Type B pancreatic cell (in vitro differentiated cells): ENCODE data around the gene TMEM143. TPM values are rescaled to one million over a fixed set of nuclear protein-coding genes. Genes with fewer than 3 reads are reported as not detected.

Experiments used
- DNase-seq: peaks from one replicate; pipeline ENCODE4 v3.0.0; 2021; ENCODE audit warnings: mixed read lengths; ENCODE audit not compliant: unreplicated experiment; ENCODE audit errors: extremely low spot score
- H3K27ac Mint-ChIP-seq: 2 replicates; pipeline ENCODE4 v1.8.0; 2021; ENCODE audit warnings: mild to moderate bottlenecking, mixed read lengths
- H3K27me3 Mint-ChIP-seq: 2 replicates; pipeline ENCODE4 v1.8.0; 2021; ENCODE audit warnings: mixed read lengths
- H3K36me3 Mint-ChIP-seq: 2 replicates; pipeline ENCODE4 v1.8.0; 2021; ENCODE audit warnings: mixed read lengths
- H3K4me1 Mint-ChIP-seq: one replicate; pipeline ENCODE4 v1.8.0; 2021; ENCODE audit warnings: mixed read lengths; ENCODE audit not compliant: unreplicated experiment
- H3K4me3 Mint-ChIP-seq: 2 replicates; pipeline ENCODE4 v1.8.0; 2021; ENCODE audit warnings: mild to moderate bottlenecking, mixed read lengths
- H3K9me3 Mint-ChIP-seq: 2 replicates; pipeline ENCODE4 v1.8.0; 2021; ENCODE audit warnings: mixed read lengths
- total RNA-seq: library from RNA; stranded (reverse); gene quantifications from 2 replicates; pipeline ENCODE4 v1.2.1, GENCODE V29; 2021; ENCODE audit warnings: low replicate concordance
- TF ChIP-seq, protein P1 (sequence below): fragments of 200-600 bp; sonication (generic); conservative IDR thresholded peaks from 2 replicates; pipeline ENCODE4 v1.5.0; 2021; ENCODE audit warnings: antibody characterized with exemption, mild to moderate bottlenecking

Gene TMEM143
- total RNA-seq, 1 donor from 2014 or later = 12.8 TPM

DNA sequence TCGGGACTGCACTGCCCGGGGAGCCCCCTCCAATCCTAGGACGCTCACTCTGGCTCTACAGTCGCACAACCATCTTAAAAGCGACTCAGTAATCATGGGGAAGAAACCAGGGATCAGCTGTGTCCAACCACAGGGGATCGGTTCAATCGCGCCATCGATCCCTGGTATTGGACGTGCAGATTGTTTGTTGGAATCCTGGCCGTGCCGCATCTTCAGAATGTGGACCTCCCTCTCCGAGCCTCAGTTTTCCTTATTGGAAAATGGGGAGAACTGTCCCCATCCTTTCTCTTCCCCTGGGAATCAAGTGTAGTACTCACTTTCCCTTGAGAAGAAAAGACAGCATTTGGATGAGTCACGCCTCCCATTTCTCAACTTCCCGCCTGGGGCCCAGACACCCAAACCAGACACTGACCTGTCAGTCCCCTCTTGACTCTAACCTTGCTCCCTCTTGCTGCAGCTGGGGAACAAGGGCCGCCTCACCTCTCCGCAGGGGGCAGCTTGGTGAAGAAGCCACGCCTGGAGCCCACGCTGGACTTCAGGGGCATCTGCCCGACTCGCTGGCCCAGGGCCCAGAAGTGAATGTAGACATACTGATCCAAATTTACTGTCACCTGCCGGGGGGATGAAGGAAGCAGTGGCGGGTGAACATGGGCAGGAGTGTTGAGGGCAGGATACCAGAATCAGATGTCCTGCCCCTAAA lies 20.7 kb downstream of the TMEM143 start:
- H3K27ac Mint-ChIP-seq = no peak overlapping the region
- H3K4me1 Mint-ChIP-seq = no peaks in the 10 kb centered on the region
- H3K9me3 Mint-ChIP-seq = no peaks in the 10 kb centered on the region
- H3K36me3 Mint-ChIP-seq = no peaks in the 10 kb centered on the region
- TF ChIP-seq, protein P1, sequence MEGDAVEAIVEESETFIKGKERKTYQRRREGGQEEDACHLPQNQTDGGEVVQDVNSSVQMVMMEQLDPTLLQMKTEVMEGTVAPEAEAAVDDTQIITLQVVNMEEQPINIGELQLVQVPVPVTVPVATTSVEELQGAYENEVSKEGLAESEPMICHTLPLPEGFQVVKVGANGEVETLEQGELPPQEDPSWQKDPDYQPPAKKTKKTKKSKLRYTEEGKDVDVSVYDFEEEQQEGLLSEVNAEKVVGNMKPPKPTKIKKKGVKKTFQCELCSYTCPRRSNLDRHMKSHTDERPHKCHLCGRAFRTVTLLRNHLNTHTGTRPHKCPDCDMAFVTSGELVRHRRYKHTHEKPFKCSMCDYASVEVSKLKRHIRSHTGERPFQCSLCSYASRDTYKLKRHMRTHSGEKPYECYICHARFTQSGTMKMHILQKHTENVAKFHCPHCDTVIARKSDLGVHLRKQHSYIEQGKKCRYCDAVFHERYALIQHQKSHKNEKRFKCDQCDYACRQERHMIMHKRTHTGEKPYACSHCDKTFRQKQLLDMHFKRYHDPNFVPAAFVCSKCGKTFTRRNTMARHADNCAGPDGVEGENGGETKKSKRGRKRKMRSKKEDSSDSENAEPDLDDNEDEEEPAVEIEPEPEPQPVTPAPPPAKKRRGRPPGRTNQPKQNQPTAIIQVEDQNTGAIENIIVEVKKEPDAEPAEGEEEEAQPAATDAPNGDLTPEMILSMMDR = no peak
- no peaks in the 10 kb centered on the region for H3K27me3 Mint-ChIP-seq
- no peak for DNase-seq
- H3K4me3 Mint-ChIP-seq = no peak overlapping the region

DNA sequence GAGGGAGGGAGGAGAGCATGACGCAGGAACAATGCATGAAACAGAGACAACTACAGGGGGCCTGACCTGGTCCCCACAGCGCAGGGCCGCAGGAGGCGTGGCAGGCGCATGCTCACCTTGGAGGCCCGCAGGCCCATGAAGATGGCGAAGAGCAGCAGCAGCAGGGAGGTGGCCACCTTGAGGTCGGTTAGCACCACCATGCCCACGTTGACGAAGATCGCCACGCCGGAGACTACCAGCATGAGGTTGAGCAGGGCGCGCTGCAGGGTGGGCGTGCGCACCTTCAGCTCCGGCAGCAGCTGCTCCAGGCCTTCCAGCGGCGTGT lies 21.4 kb downstream of the TMEM143 start:
- DNase-seq = no peak
- H3K4me1 Mint-ChIP-seq = no peaks in the 10 kb centered on the region
- TF ChIP-seq, protein P1 = no peak

DNA sequence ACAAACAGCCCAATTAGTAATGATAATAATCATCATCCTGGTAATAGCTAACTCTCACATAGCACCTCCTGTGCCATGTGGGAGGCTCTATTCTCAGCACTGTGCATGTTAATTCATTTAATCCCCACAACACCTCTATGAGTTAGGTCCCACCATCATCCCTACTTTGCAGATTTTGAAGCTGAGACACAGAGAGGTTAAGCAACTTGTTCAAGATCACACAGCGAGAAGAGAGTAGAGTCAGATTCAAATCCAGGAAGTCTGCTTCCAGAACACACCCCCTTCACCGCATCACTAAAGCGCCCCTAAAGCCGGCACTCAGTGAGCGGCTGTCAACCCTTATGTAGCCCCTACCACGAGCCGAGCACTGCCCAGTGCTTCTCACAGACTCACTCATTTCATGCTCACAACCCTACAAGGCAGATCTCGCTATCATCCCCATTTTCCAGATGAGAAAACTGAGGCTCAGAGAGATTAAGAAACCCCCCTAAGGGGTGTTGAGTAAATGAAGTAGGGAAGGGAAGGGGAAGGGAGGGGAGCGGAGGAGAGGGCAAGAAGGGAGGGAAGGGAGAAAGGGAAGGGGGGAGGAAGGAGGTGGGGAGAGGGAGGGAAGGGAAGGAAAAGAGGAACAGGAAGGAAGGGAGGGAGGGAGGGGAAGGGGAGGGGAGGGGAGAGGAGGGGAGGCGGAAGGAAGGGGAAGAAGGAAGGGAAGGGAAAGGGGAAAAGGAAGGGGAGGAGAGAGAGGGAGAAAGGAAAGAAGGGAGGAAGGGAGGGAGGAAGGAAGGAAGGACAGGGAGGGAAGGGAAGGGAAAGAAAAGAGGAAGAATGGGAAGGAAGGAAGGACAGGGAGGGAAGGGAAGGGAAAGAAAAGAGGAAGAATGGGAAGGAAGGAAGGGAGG lies 22.0 kb downstream of the TMEM143 start:
- TF ChIP-seq, protein P1 = no peak
- no peaks in the 10 kb centered on the region for H3K9me3 Mint-ChIP-seq
- H3K36me3 Mint-ChIP-seq = no peaks in the 10 kb centered on the region
- H3K4me3 Mint-ChIP-seq = no peak overlapping the region
- H3K4me1 Mint-ChIP-seq = no peaks in the 10 kb centered on the region
- H3K27ac Mint-ChIP-seq = no peak overlapping the region
- H3K27me3 Mint-ChIP-seq = no peaks in the 10 kb centered on the region
- no peak for DNase-seq

More for the DNA sequence above, 21.4 kb downstream of the TMEM143 start:
- Mint-ChIP-seq H3K4me3 (no peak overlapping the region), H3K9me3 (no peaks in the 10 kb centered on the region), H3K27me3 (no peaks in the 10 kb centered on the region), H3K36me3 (no peaks in the 10 kb centered on the region), H3K27ac (no peak overlapping the region)

DNA sequence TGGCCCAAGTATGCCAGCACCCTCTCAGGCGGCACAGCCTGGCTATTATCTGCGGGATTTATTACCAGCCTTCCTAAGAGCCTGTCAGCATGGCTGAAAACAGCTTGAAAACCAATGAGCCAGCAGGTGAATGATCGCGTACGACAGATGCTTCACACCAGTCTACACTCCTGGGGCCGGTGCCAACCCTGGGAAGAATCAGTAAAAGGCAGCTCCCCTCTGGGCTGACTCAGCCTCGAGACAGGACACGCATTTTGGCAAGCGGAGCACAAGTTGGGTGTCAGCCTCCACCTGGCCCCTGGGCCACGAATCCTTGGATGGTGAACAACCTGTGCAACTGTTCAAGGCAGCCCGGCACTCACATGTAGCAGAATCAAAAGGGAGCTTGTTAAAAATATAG lies 22.7 kb downstream of the TMEM143 start:
- Mint-ChIP-seq H3K27ac (no peak overlapping the region), H3K9me3 (no peaks in the 10 kb centered on the region), H3K4me1 (no peaks in the 10 kb centered on the region), H3K4me3 (no peak overlapping the region), H3K36me3 (no peaks in the 10 kb centered on the region), H3K27me3 (no peaks in the 10 kb centered on the region)
- TF ChIP-seq, protein P1 = no peak
- DNase-seq = no peak

DNA sequence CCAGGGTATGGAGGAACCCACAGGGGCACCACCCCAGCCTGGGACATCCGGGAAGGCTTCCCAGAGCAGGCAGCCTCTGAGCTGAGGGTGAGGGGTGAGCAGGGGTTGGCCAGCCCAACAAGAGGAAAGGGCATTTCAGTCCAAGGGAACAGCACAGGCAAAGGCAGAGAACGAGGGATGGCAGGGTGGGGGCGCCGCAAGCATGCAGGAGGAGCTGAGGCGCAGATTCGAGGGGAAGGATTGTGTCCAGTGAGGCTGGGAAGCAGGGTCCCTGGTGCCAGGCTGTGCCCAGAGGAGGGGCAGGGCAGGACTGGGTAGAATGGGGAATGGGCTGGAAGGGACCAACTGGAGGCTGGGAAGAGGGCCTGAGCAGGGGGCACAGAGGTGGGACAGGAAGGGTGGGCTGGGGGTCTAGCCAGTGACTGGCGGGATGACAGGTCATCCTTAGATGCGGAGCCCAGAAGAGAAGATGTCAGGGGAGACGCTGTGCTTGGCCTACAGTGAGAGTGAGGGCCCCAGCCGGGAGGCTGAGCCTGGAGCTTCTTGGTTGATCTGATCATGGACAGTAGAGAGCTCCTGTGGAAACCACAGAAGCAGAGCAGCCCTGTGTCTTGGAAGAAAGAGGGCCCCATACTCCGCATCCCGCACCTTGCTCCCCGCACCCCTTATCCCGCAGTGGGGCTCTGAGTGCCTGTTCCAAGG lies 24.8 kb downstream of the TMEM143 start:
- TF ChIP-seq, protein P1 = no peak
- no peak overlapping the region for H3K4me3 Mint-ChIP-seq
- H3K9me3 Mint-ChIP-seq = no peaks in the 10 kb centered on the region
- no peak for DNase-seq
- no peaks in the 10 kb centered on the region for H3K4me1 Mint-ChIP-seq
- H3K27me3 Mint-ChIP-seq = no peaks in the 10 kb centered on the region
- no peak overlapping the region for H3K27ac Mint-ChIP-seq
- H3K36me3 Mint-ChIP-seq = no peaks in the 10 kb centered on the region
